H9 (cell line): ENCODE results near the gene VMAC. TPM values are rescaled to one million over a fixed set of nuclear protein-coding genes. Genes with fewer than 3 reads are reported as not detected.

ENCODE experiments used
- DNase-seq: peaks from one replicate; pipeline ENCODE4 v3.0.0-alpha.2; 2017
- H2AFZ ChIP-seq: one replicate; pipeline ENCODE4 v1.6.1; 2013; ENCODE audit warnings: mild to moderate bottlenecking, low read length, control low read depth, moderate library complexity
- H2AK5ac ChIP-seq: 2 replicates; pipeline ENCODE4 v1.6.1; 2013; ENCODE audit warnings: low read length, control low read depth, mixed read lengths; ENCODE audit not compliant: insufficient read length
- H2BK120ac ChIP-seq: one replicate; pipeline ENCODE4 v1.6.1; 2013; ENCODE audit warnings: low read depth, mild to moderate bottlenecking, low read length, control low read depth, inconsistent platforms; ENCODE audit not compliant: poor library complexity, severe bottlenecking
- H2BK12ac ChIP-seq: 2 replicates; pipeline ENCODE4 v1.6.1; 2013; ENCODE audit warnings: low read length, control low read depth, mixed read lengths, low read depth; ENCODE audit not compliant: insufficient read length
- H2BK15ac ChIP-seq: 2 replicates; pipeline ENCODE4 v1.6.1; 2013; ENCODE audit warnings: low read depth, low read length, control low read depth
- H2BK20ac ChIP-seq: one replicate; pipeline ENCODE4 v1.6.1; 2013; ENCODE audit warnings: low read depth, mild to moderate bottlenecking, low read length, control low read depth, inconsistent platforms; ENCODE audit not compliant: poor library complexity, severe bottlenecking
- H2BK5ac ChIP-seq: 2 replicates; pipeline ENCODE4 v1.6.1; 2013; ENCODE audit warnings: low read length, control low read depth, mixed read lengths; ENCODE audit not compliant: insufficient read length
- H3K14ac ChIP-seq: 2 replicates; pipeline ENCODE4 v1.6.1; 2013; ENCODE audit warnings: low read length, control low read depth; ENCODE audit not compliant: insufficient read depth
- H3K18ac ChIP-seq: 2 replicates; pipeline ENCODE4 v1.6.1; 2013; ENCODE audit warnings: low read depth, mild to moderate bottlenecking, mixed read lengths, low read length, control low read depth; ENCODE audit not compliant: insufficient read length
- H3K23ac ChIP-seq: 2 replicates; pipeline ENCODE4 v1.6.1; 2013; ENCODE audit warnings: low read length, control low read depth, mixed read lengths, low read depth; ENCODE audit not compliant: insufficient read length
- H3K23me2 ChIP-seq: 2 replicates; pipeline ENCODE4 v1.6.1; 2013; ENCODE audit warnings: low read depth, mild to moderate bottlenecking, mixed read lengths, low read length, control low read depth; ENCODE audit not compliant: insufficient read length, poor library complexity, severe bottlenecking
- H3K27ac ChIP-seq: 2 replicates; pipeline ENCODE4 v1.5.1; 2013; ENCODE audit warnings: low read length, control low read depth, mixed read lengths, low read depth; ENCODE audit not compliant: insufficient read length
- H3K27me3 ChIP-seq: 2 replicates; pipeline ENCODE4 v1.6.1; 2013; ENCODE audit warnings: low read length, control low read depth, inconsistent platforms; ENCODE audit not compliant: insufficient read depth
- H3K4ac ChIP-seq: 2 replicates; pipeline ENCODE4 v1.6.1; 2013; ENCODE audit warnings: low read depth, mild to moderate bottlenecking, control low read depth, inconsistent platforms, low read length, moderate library complexity
- H3K4me1 ChIP-seq: 2 replicates; pipeline ENCODE4 v1.6.1; 2013; ENCODE audit warnings: low read length, control low read depth, inconsistent platforms; ENCODE audit not compliant: insufficient read depth
- H3K4me2 ChIP-seq: 2 replicates; pipeline ENCODE4 v1.6.1; 2013; ENCODE audit warnings: low read length, control low read depth, mixed read lengths; ENCODE audit not compliant: insufficient read length, insufficient read depth
- H3K56ac ChIP-seq: 2 replicates; pipeline ENCODE4 v1.6.1; 2013; ENCODE audit warnings: low read depth, mild to moderate bottlenecking, mixed read lengths, low read length, control low read depth; ENCODE audit not compliant: insufficient read length
- H3K79me1 ChIP-seq: 2 replicates; pipeline ENCODE4 v1.6.1; 2013; ENCODE audit warnings: low read depth, mild to moderate bottlenecking, moderate library complexity, low read length, control low read depth, inconsistent platforms; ENCODE audit not compliant: insufficient read depth, poor library complexity, severe bottlenecking
- H3K79me2 ChIP-seq: 2 replicates; pipeline ENCODE4 v1.6.1; 2013; ENCODE audit warnings: low read length, control low read depth, inconsistent platforms; ENCODE audit not compliant: insufficient read depth
- H3K9ac ChIP-seq: 2 replicates; pipeline ENCODE4 v1.6.1; 2013; ENCODE audit warnings: low read length, control low read depth, mixed read lengths; ENCODE audit not compliant: insufficient read length; ENCODE audit errors: extremely low read depth
- H3K9me3 ChIP-seq: one replicate; pipeline ENCODE4 v1.6.1; 2013; ENCODE audit warnings: low read depth, low read length, inconsistent platforms; ENCODE audit not compliant: control insufficient read depth
- H3T11ph ChIP-seq: one replicate; pipeline ENCODE4 v1.6.1; 2013; ENCODE audit warnings: mild to moderate bottlenecking, low read length, control low read depth, inconsistent platforms
- H4K20me1 ChIP-seq: one replicate; pipeline ENCODE4 v1.6.1; 2013; ENCODE audit not compliant: control insufficient read depth, insufficient read length, insufficient read depth
- H4K5ac ChIP-seq: 2 replicates; pipeline ENCODE4 v1.6.1; 2013; ENCODE audit warnings: low read depth, mild to moderate bottlenecking, mixed read lengths, low read length, control low read depth; ENCODE audit not compliant: insufficient read length
- H4K8ac ChIP-seq: replicated peaks from 2 replicates; pipeline ENCODE4 v1.6.1; 2013; ENCODE audit warnings: low read length, control low read depth, mixed read lengths, low read depth; ENCODE audit not compliant: insufficient read length
- H4K91ac ChIP-seq: 2 replicates; pipeline ENCODE4 v1.6.1; 2013; ENCODE audit warnings: low read depth, mild to moderate bottlenecking, moderate library complexity, mixed read lengths, low read length, control low read depth; ENCODE audit not compliant: insufficient read length
- H3K27ac Mint-ChIP-seq, 3 experiments: 2 replicates in 2 of 3; 3 replicates in 1 of 3; pipeline ENCODE4 v1.8.0; 2020 to 2021; ENCODE audit warnings: mixed read lengths in 3 of 3, mild to moderate bottlenecking in 1 of 3, moderate library complexity in 1 of 3
- H3K27me3 Mint-ChIP-seq: 2 replicates; pipeline ENCODE4 v1.8.0; 2021; ENCODE audit warnings: low read depth, mild to moderate bottlenecking, moderate library complexity, mixed read lengths
- H3K36me3 Mint-ChIP-seq, 3 experiments: 2 replicates in 2 of 3; 3 replicates in 1 of 3; pipeline ENCODE4 v1.8.0; 2020 to 2021; ENCODE audit warnings: low read depth in 3 of 3, mixed read lengths in 3 of 3; ENCODE audit not compliant: insufficient read depth in 1 of 3
- H3K4me1 Mint-ChIP-seq, 2 experiments: 2 replicates each; pipeline ENCODE4 v1.8.0; 2020; ENCODE audit warnings: mixed read lengths in 2 of 2
- H3K4me3 Mint-ChIP-seq, 2 experiments: 2 replicates in 1 of 2; 3 replicates in 1 of 2; pipeline ENCODE4 v1.8.0; 2020 to 2021; ENCODE audit warnings: mild to moderate bottlenecking in 2 of 2, mixed read lengths in 2 of 2, moderate library complexity in 1 of 2
- H3K9me3 Mint-ChIP-seq, 2 experiments: 2 replicates in 1 of 2; 3 replicates in 1 of 2; pipeline ENCODE4 v1.8.0; 2020; ENCODE audit warnings: mild to moderate bottlenecking in 2 of 2, mixed read lengths in 2 of 2, moderate library complexity in 1 of 2
- WGBS: extraction: QIAGEN DNeasy Blood & Tissue Kit; methylation state at CpG from one replicate; pipeline ENCODE4 v1.1.7; 2013; ENCODE audit warnings: missing lambda C conversion rate, low lambda C conversion rate, mixed read lengths; ENCODE audit not compliant: insufficient read length; ENCODE audit errors: extremely low coverage; 5-methylcytosine and 5-hydroxymethylcytosine counted together
- total RNA-seq: library from RNA; stranded (reverse); gene quantifications from 2 replicates; pipeline ENCODE4 v1.2.1, GENCODE V29; 2021
- TF ChIP-seq, protein P1 (sequence below): fragments of 200-600 bp; sonication (generic); conservative IDR thresholded peaks from 3 replicates; pipeline ENCODE4 v1.8.0; 2021; ENCODE audit warnings: antibody characterized with exemption, mild to moderate bottlenecking

The VMAC gene
- total RNA-seq, 1 experiment from 2014 or later, result 2.2 TPM

DNA sequence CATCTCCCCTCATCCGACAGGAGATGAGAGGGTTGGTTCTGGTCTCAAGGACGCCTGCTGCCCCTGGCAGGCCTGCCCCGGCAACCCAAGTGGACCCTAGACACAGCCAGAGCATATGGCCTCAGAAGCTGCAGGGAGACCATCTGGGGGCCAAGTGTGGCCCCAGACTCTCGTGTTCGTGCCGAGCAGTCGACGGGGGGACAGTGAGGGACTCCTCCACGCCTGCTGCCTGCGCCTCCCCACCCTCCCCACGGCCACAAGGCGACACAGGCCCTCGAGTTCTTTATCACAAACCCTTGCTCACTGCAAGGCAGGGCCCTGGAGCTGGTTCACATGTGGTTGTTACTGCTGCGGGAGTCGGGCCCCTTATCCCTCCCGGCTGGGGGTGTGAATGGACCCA lies 18.7 kb downstream of the VMAC start:
- no peak overlapping the region for H3K9ac ChIP-seq
- H4K20me1 ChIP-seq, result peaks cover 3% of the 10 kb centered on the region
- H3T11ph ChIP-seq, result no peak overlapping the region
- no CpG with 5 or more reads among the region's 16 CpGs for WGBS
- no peaks in the 10 kb centered on the region for H3K4me1 ChIP-seq
- H3K18ac ChIP-seq, result no peak overlapping the region
- no peak overlapping the region for H2BK20ac ChIP-seq
- H3K14ac ChIP-seq, result no peak overlapping the region
- no peak overlapping the region for H2BK5ac ChIP-seq
- TF ChIP-seq, protein P1, sequence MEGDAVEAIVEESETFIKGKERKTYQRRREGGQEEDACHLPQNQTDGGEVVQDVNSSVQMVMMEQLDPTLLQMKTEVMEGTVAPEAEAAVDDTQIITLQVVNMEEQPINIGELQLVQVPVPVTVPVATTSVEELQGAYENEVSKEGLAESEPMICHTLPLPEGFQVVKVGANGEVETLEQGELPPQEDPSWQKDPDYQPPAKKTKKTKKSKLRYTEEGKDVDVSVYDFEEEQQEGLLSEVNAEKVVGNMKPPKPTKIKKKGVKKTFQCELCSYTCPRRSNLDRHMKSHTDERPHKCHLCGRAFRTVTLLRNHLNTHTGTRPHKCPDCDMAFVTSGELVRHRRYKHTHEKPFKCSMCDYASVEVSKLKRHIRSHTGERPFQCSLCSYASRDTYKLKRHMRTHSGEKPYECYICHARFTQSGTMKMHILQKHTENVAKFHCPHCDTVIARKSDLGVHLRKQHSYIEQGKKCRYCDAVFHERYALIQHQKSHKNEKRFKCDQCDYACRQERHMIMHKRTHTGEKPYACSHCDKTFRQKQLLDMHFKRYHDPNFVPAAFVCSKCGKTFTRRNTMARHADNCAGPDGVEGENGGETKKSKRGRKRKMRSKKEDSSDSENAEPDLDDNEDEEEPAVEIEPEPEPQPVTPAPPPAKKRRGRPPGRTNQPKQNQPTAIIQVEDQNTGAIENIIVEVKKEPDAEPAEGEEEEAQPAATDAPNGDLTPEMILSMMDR, result no peak
- H2AFZ ChIP-seq, result no peak overlapping the region
- no peaks in the 10 kb centered on the region for H3K79me2 ChIP-seq
- no peak overlapping the region for H2BK120ac ChIP-seq
- no peak overlapping the region for H3K4me3 Mint-ChIP-seq
- no peak overlapping the region for H2AK5ac ChIP-seq
- no peak for DNase-seq
- H3K27ac Mint-ChIP-seq, result no peak overlapping the region
- H3K27me3 Mint-ChIP-seq, result no peaks in the 10 kb centered on the region
- no peaks in the 10 kb centered on the region for H3K4me1 Mint-ChIP-seq
- no peaks in the 10 kb centered on the region for H3K27me3 ChIP-seq
- no peaks in the 10 kb centered on the region for H3K9me3 ChIP-seq
- H3K4me2 ChIP-seq, result no peak overlapping the region
- H2BK15ac ChIP-seq, result no peak overlapping the region
- no peak overlapping the region for H3K56ac ChIP-seq
- no peak overlapping the region for H2BK12ac ChIP-seq
- H3K9me3 Mint-ChIP-seq, result no peaks in the 10 kb centered on the region
- H4K91ac ChIP-seq, result no peak overlapping the region
- no peak overlapping the region for H3K27ac ChIP-seq
- no peak overlapping the region for H3K4ac ChIP-seq
- H4K5ac ChIP-seq, result no peak overlapping the region
- no peaks in the 10 kb centered on the region for H3K23me2 ChIP-seq
- peaks cover 42 to 89% (median 81%) of the 10 kb centered on the region in 3 experiments for H3K36me3 Mint-ChIP-seq
- H3K79me1 ChIP-seq, result no peaks in the 10 kb centered on the region
- H3K23ac ChIP-seq, result no peak overlapping the region
- H4K8ac ChIP-seq, result no peak overlapping the region
